Keratinocyte (primary cell): Measurements from ENCODE around the gene TTC33. TPM values are rescaled to one million over a fixed set of nuclear protein-coding genes. Genes with fewer than 3 reads are reported as not detected.
A peak's percentile ranks its signal among the peaks of the same experiment; 100 is the strongest.

Experiments used
- DNase-seq: peaks from one replicate; pipeline ENCODE4 v3.0.0-alpha.2; 2011; ENCODE audit warnings: low read depth, missing footprints, low spot score
- FAIRE-seq: peaks from 2 replicates; lab custom pipeline; 2011; peaks lifted over from hg19 to GRCh38; lab: Jason Lieb, UNC
- H2AFZ ChIP-seq: 2 replicates; pipeline ENCODE4 v1.6.0; 2012; ENCODE audit warnings: low read length, control low read depth, inconsistent platforms; ENCODE audit not compliant: control insufficient read depth
- H3K27ac ChIP-seq: 2 replicates; pipeline ENCODE4 v1.5.1; 2011; ENCODE audit warnings: low read length; ENCODE audit not compliant: control insufficient read depth, insufficient read depth
- H3K27me3 ChIP-seq: 3 replicates; pipeline ENCODE4 v1.6.0; 2011; ENCODE audit warnings: low read length; ENCODE audit not compliant: control insufficient read depth, insufficient read depth; ENCODE audit errors: extremely low read depth
- H3K36me3 ChIP-seq, 2 experiments: 2 replicates in 1 of 2; 3 replicates in 1 of 2; pipeline ENCODE4 v1.5.1; 2011; ENCODE audit warnings: low read length in 2 of 2, mild to moderate bottlenecking in 1 of 2; ENCODE audit not compliant: control insufficient read depth in 2 of 2, insufficient read depth in 2 of 2; ENCODE audit errors: extremely low read depth in 1 of 2
- H3K4me1 ChIP-seq: 3 replicates; pipeline ENCODE4 v1.5.1; 2011; ENCODE audit warnings: low read length; ENCODE audit not compliant: control insufficient read depth, insufficient read depth; ENCODE audit errors: extremely low read depth
- H3K4me2 ChIP-seq: 3 replicates; pipeline ENCODE4 v1.6.0; 2011; ENCODE audit warnings: low read depth, low read length; ENCODE audit not compliant: control insufficient read depth, insufficient read depth; ENCODE audit errors: extremely low read depth
- H3K4me3 ChIP-seq, 3 experiments: fragments of 200-600 bp in 1 of 3; sonication (generic) in 1 of 3; 2 replicates in 2 of 3; 3 replicates in 1 of 3; pipeline ENCODE4 v1.5.1; 2011 to 2016; ENCODE audit warnings: low read length in 3 of 3, mild to moderate bottlenecking in 3 of 3, control low read depth in 2 of 3, inconsistent platforms in 1 of 3, low read depth in 1 of 3, mixed read lengths in 1 of 3, mixed run types in 1 of 3, moderate library complexity in 1 of 3; ENCODE audit not compliant: control insufficient read depth in 2 of 3, insufficient read depth in 2 of 3; ENCODE audit errors: extremely low read depth in 1 of 3
- H3K79me2 ChIP-seq: 2 replicates; pipeline ENCODE4 v1.6.0; 2012; ENCODE audit warnings: low read length; ENCODE audit not compliant: control insufficient read depth, insufficient read depth
- H3K9ac ChIP-seq: 3 replicates; pipeline ENCODE4 v1.6.0; 2011; ENCODE audit warnings: low read length; ENCODE audit not compliant: control insufficient read depth, insufficient read depth; ENCODE audit errors: extremely low read depth
- H3K9me1 ChIP-seq: 3 replicates; pipeline ENCODE4 v1.6.0; 2011; ENCODE audit warnings: low read length; ENCODE audit not compliant: control insufficient read depth, insufficient read depth; ENCODE audit errors: extremely low read depth
- H3K9me3 ChIP-seq: 2 replicates; pipeline ENCODE4 v1.5.1; 2012; ENCODE audit warnings: low read depth, low read length; ENCODE audit not compliant: control insufficient read depth
- H4K20me1 ChIP-seq: 3 replicates; pipeline ENCODE4 v1.6.0; 2011; ENCODE audit warnings: low read length; ENCODE audit not compliant: control insufficient read depth, insufficient read depth; ENCODE audit errors: extremely low read depth
- EZH2 ChIP-seq: IDR thresholded peaks from one replicate; pipeline ENCODE4 v1.6.1; 2012; ENCODE audit warnings: inconsistent platforms, mild to moderate bottlenecking, low read length, moderate library complexity
- dilution Hi-C: fragments of 300-500 bp; cut with MboI; formaldehyde crosslinking; loops from one replicate; pipeline ENCODE4 v1.7.0; 2020; ENCODE audit warnings: low sequenced_read_pairs; ENCODE audit not compliant: extremely low pct_ligation_motif_present
- polyA plus RNA-seq, 5 experiments: library from polyadenylated mRNA; depleted of rRNA in 3 of 5; stranded (reverse) in 3 of 5; stranded (forward) in 1 of 5; unstranded in 1 of 5; fragments of >200 nt; gene quantifications; 1 replicate in 1 of 5; 2 replicates in 3 of 5; 3 replicates in 1 of 5; pipeline versions ENCODE4 v1.2.1 to v1.2.3, GENCODE V29; 2011 to 2012; ENCODE audit warnings: missing spikeins in 2 of 5, low read depth in 1 of 5, low replicate concordance in 1 of 5
- TF ChIP-seq, protein P1 (sequence below), 3 experiments: IDR thresholded peaks in 1 of 3; conservative IDR thresholded peaks in 1 of 3; optimal IDR thresholded peaks in 1 of 3; 2 replicates in 2 of 3; 3 replicates in 1 of 3; pipeline versions ENCODE3 to v1.5.1; 2011; ENCODE audit warnings: low read length in 3 of 3, mild to moderate bottlenecking in 3 of 3, moderate library complexity in 2 of 3, control low read depth in 1 of 3, inconsistent platforms in 1 of 3; ENCODE audit not compliant: insufficient read depth in 2 of 3; ENCODE audit errors: extremely low read depth in 1 of 3

TTC33 gene
- polyA plus RNA-seq, 1 donor (not counting 4 experiments of a cell fraction or from before 2014, with no cell fraction given), result 7.1 TPM

DNA sequence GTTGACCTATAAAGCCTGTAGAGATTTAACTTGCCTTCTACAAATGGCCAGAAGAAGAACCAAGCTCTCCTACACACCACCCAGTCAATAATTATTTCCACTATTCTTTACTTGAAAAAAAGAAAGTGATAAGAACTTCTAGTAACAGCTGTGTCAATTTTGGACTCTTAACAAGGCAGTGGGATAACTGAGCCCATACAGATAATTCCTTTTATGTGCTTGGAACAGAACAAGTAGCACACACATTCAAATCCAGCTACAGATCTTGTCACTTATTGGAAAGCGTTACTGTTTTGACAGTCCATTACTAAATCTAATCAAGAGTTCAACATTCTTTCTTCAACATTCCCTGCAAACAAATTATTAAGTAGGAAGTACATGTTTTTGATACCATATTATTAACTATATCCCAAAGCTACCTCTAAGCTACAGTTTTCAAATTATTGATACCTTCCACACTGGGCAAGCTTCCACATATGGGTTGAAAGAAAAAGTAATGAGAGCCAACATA is 69.7 kb downstream of the TTC33 start:
- Histone ChIP-seq H3K4me1 (peaks cover 71% of the 10 kb centered on the region), H3K36me3 (peaks cover 0 to 12% of the 10 kb centered on the region in 2 experiments), H3K9me3 (no peaks in the 10 kb centered on the region), H3K27ac (no peak overlapping the region), H3K9me1 (no peaks in the 10 kb centered on the region), H2AFZ (no peak overlapping the region), H3K79me2 (peaks cover 83% of the 10 kb centered on the region), H3K27me3 (no peaks in the 10 kb centered on the region), H4K20me1 (no peaks in the 10 kb centered on the region), H3K9ac (no peak overlapping the region), H3K4me3 (peak overlapping the region in 1 of 3 experiments; percentile 38), H3K4me2 (peak overlapping the region; percentile 83)
- FAIRE-seq, result no peak
- TF ChIP-seq EZH2, result no peak
- TF ChIP-seq, protein P1, sequence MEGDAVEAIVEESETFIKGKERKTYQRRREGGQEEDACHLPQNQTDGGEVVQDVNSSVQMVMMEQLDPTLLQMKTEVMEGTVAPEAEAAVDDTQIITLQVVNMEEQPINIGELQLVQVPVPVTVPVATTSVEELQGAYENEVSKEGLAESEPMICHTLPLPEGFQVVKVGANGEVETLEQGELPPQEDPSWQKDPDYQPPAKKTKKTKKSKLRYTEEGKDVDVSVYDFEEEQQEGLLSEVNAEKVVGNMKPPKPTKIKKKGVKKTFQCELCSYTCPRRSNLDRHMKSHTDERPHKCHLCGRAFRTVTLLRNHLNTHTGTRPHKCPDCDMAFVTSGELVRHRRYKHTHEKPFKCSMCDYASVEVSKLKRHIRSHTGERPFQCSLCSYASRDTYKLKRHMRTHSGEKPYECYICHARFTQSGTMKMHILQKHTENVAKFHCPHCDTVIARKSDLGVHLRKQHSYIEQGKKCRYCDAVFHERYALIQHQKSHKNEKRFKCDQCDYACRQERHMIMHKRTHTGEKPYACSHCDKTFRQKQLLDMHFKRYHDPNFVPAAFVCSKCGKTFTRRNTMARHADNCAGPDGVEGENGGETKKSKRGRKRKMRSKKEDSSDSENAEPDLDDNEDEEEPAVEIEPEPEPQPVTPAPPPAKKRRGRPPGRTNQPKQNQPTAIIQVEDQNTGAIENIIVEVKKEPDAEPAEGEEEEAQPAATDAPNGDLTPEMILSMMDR (optimal IDR thresholded peaks at IDR 0.05 in 1 of 3, IDR thresholded peaks at IDR 0.05 in 1 of 3, conservative IDR thresholded peaks at IDR 0.05 in 1 of 3; ENCODE audit: extremely low read depth in 1 of 3, insufficient read depth in 2 of 3, low read length in 3 of 3), result no peak
- dilution Hi-C loops, result no loop called here
- DNase-seq, result no peak

GRCh38 chr5:40685193-40685592 is 70.6 kb downstream of the TTC33 start:
- peaks cover 0 to 12% of the 10 kb centered on the region in 2 experiments for H3K36me3 ChIP-seq
- H3K9me3 ChIP-seq, result no peaks in the 10 kb centered on the region
- H3K4me1 ChIP-seq, result peaks cover 70% of the 10 kb centered on the region
- H2AFZ ChIP-seq, result no peak overlapping the region
- H3K27me3 ChIP-seq, result no peaks in the 10 kb centered on the region
- H3K9me1 ChIP-seq, result no peaks in the 10 kb centered on the region
- H3K79me2 ChIP-seq, result peaks cover 83% of the 10 kb centered on the region
- H3K27ac ChIP-seq, result no peak overlapping the region
- dilution Hi-C loops, result no loop called here
- no peak for FAIRE-seq
- H3K4me2 ChIP-seq, result peak overlapping the region; percentile 97
- H4K20me1 ChIP-seq, result no peaks in the 10 kb centered on the region
- no peak overlapping the region for H3K9ac ChIP-seq
- peak overlapping the region in 1 of 3 experiments; percentile 53 for H3K4me3 ChIP-seq
- TF ChIP-seq, protein P1 (optimal IDR thresholded peaks at IDR 0.05 in 1 of 3, IDR thresholded peaks at IDR 0.05 in 1 of 3, conservative IDR thresholded peaks at IDR 0.05 in 1 of 3; ENCODE audit: extremely low read depth in 1 of 3, insufficient read depth in 2 of 3, low read length in 3 of 3), result no peak
- no peak for TF ChIP-seq EZH2
- DNase-seq, result no peak
